ENCODE results near the gene CPAMD8. TPM values are rescaled to one million over a fixed set of nuclear protein-coding genes. Genes with fewer than 3 reads are reported as not detected.

CPAMD8 gene
- total RNA-seq, 1 donor from 2014 or later, result 82.5 TPM

GRCh38 chr19:17041976-17042375, 15.4 kb upstream of the CPAMD8 start:
- no peak for TF ChIP-seq CTCF (IDR thresholded peaks at IDR 0.05)
- intact Hi-C loops (cut with DNase I), result no loop called here

GRCh38 chr19:17037966-17038500, 11.4 kb upstream of the CPAMD8 start:
- TF ChIP-seq CTCF (IDR thresholded peaks at IDR 0.05), result no peak
- no peaks in the 10 kb centered on the region for H3K4me1 ChIP-seq
- no peak overlapping the region for H3K4me3 ChIP-seq
- DNase-seq (ENCODE audit: low spot score in 2 of 2), result no peak
- no peaks in the 10 kb centered on the region for H3K9me3 ChIP-seq
- H3K27ac ChIP-seq, result no peak overlapping the region
- H3K36me3 ChIP-seq, result no peaks in the 10 kb centered on the region
- intact Hi-C loops (cut with DNase I), result no loop called here
- no peaks in the 10 kb centered on the region for H3K27me3 ChIP-seq

More at GRCh38 chr19:17041976-17042375, 15.4 kb upstream of the CPAMD8 start:
- Histone ChIP-seq H3K4me1 (no peaks in the 10 kb centered on the region), H3K36me3 (no peaks in the 10 kb centered on the region), H3K9me3 (no peaks in the 10 kb centered on the region), H3K27me3 (no peaks in the 10 kb centered on the region), H3K4me3 (no peak overlapping the region), H3K27ac (no peak overlapping the region)
- DNase-seq (ENCODE audit: low spot score in 2 of 2), result no peak

- H3K27ac ChIP-seq, result no peak overlapping the region
- DNase-seq (ENCODE audit: low spot score in 2 of 2), result no peak
- H3K27me3 ChIP-seq, result no peaks in the 10 kb centered on the region
- no peaks in the 10 kb centered on the region for H3K36me3 ChIP-seq
- H3K4me1 ChIP-seq, result no peaks in the 10 kb centered on the region
- H3K4me3 ChIP-seq, result no peak overlapping the region
- H3K9me3 ChIP-seq, result no peaks in the 10 kb centered on the region
- intact Hi-C loops (cut with DNase I), result no loop called here
- TF ChIP-seq CTCF (IDR thresholded peaks at IDR 0.05), result no peak
Observed at GRCh38 chr19:17037184-17037583, 10.6 kb upstream of the CPAMD8 start.

- DNase-seq (ENCODE audit: low spot score in 2 of 2), result no peak
- H3K27ac ChIP-seq, result no peak overlapping the region
- intact Hi-C loops (cut with DNase I), result no loop called here
- no peak overlapping the region for H3K4me3 ChIP-seq
- no peaks in the 10 kb centered on the region for H3K9me3 ChIP-seq
- no peaks in the 10 kb centered on the region for H3K4me1 ChIP-seq
- no peak for TF ChIP-seq CTCF (IDR thresholded peaks at IDR 0.05)
- no peaks in the 10 kb centered on the region for H3K27me3 ChIP-seq
- H3K36me3 ChIP-seq, result no peaks in the 10 kb centered on the region
Observed at GRCh38 chr19:17036640-17037039, 10.0 kb upstream of the CPAMD8 start.

- H3K36me3 ChIP-seq, result no peaks in the 10 kb centered on the region
- TF ChIP-seq CTCF (IDR thresholded peaks at IDR 0.05), result no peak
- no peaks in the 10 kb centered on the region for H3K9me3 ChIP-seq
- no peaks in the 10 kb centered on the region for H3K4me1 ChIP-seq
- no peak overlapping the region for H3K4me3 ChIP-seq
- peak; percentile 16 to 73 for DNase-seq (ENCODE audit: low spot score in 2 of 2)
- no peak overlapping the region for H3K27ac ChIP-seq
- no peaks in the 10 kb centered on the region for H3K27me3 ChIP-seq
- intact Hi-C loops (cut with DNase I), result no loop called here
Observed at GRCh38 chr19:17035842-17036424, 9.3 kb upstream of the CPAMD8 start.
